ENCODE results near the gene NFIA.

The NFIA gene

GRCh38 chr1:61434276-61434675 lies 351.9 kb downstream of the NFIA start:
- DNase-seq (ENCODE audit: low spot score): peak; percentile 16

GRCh38 chr1:61435226-61435625 lies 352.9 kb downstream of the NFIA start:
- DNase-seq (ENCODE audit: low spot score): no peak

DNA sequence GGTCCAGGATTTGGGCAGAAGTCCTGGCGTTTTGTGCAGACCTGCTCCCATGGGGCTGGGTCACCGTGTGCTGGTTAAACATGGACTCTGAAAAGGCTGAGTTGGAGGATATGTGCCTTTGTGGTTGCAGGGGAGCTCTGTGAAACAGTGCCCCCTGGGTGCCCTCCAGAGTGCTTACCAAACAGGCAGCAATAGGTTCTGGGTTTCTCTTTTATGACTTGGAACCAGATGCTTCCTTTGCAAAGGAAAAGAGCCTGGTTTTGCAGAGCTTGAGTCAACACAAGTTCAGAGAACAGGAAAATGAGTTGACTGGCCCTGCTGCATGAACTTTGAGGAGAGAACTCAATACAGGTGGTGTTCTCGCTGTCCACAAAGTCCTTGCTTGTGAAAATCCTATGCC lies 353.7 kb downstream of the NFIA start:
- no peak for DNase-seq (ENCODE audit: low spot score)

- no peak for DNase-seq (ENCODE audit: low spot score)
These were observed 354.2 kb downstream of the NFIA start for GRCh38 chr1:61436491-61437120.

GRCh38 chr1:61439234-61439633 lies 356.9 kb downstream of the NFIA start:
- DNase-seq (ENCODE audit: low spot score): no peak

DNA sequence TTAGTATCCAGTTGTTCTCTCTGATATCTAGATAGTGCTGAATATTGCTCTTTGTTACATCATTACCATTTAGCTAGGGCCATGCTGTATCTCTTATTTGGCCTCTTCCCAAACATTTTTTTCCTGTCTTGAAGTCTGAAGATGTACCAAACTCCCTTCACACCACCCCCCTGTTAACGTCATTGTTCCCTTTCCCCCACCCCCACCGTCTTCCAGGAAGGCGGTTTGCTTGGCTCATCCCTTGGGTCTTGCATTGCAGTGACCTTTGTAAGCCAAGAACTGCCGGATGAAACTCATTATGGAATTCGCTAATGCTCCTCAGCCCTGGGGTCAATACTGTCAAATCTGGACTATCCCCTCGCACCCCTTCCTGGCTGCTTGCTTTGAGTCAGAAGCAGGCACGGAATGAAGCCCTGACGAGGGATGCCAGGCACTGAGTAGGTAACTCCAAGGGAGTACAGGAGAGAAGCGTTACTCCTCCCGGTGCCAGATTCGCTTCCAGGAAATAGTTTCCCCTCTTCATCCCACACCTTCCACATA lies 359.4 kb downstream of the NFIA start:
- DNase-seq (ENCODE audit: low spot score): no peak

GRCh38 chr1:61442544-61442943 lies 360.2 kb downstream of the NFIA start:
- DNase-seq (ENCODE audit: low spot score): no peak

DNA sequence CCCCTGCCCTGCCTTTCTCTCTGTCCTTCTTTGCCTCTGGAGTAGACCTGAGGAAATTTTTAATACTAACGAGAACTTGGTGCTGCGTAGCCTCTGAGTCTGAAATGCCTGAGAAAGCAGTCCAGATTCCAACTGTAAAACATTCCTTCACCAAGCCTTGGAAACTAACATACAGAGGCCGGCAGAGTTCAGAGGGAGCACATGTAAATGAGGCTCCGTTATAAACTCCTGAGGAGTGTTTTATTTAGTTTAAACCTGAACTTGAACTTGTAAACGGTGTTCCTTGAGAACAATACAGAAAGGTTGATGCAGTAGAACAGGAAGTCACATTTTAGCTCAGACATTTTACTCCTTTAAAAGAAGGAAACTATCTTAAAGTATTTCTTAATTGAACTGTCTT lies 361.9 kb downstream of the NFIA start:
- DNase-seq (ENCODE audit: low spot score): no peak

DNA sequence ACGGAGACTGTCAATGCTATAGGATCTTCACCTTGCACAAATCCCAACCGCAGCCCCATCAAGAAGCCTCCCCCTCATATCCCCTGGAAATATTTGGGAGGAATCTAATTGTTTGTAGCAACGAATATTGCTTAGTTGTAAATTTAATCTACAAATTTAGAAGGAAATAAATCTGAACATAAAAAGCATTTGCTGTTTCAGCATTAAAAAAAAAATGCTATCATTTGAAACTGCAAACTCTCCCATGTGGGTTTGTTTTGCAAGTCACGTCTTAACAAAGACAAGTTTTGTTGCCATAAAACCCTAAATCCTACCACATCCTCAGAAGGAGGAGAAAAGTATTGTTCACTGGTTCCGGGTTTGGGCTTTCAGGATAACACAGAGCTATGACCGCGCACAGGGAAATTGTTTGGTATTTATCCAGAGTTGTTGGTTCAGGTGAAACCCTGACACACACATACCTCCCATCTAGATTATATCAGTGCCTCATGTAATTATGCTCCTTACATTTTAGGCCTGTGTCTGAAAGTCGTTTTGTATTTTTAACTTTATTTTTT lies 363.0 kb downstream of the NFIA start:
- no peak for DNase-seq (ENCODE audit: low spot score)

DNA sequence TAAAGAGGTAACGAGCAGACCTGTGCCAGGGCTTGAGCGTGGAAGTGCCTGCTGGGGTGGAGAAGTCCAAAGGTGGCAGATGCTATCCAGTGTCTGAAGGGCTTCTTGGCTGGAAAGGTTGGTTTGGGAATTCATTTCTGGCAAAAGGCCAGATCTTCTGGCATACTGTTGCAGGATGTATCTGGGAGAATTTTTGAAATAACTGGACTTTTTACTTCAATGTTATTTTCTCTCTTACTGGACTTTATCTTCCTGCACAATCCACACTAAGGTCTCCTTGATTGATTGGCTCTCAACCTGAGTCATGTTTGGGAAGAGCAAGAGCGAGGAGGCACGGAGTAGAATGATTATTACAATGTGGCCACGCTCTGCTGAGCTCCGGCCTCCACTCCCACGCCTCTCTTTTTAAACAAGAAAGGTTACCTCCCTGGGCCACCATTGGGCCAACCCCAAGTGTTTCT lies 364.2 kb downstream of the NFIA start:
- DNase-seq (ENCODE audit: low spot score): no peak

GRCh38 chr1:61447106-61447967 lies 365.0 kb downstream of the NFIA start:
- DNase-seq (ENCODE audit: low spot score): no peak

DNA sequence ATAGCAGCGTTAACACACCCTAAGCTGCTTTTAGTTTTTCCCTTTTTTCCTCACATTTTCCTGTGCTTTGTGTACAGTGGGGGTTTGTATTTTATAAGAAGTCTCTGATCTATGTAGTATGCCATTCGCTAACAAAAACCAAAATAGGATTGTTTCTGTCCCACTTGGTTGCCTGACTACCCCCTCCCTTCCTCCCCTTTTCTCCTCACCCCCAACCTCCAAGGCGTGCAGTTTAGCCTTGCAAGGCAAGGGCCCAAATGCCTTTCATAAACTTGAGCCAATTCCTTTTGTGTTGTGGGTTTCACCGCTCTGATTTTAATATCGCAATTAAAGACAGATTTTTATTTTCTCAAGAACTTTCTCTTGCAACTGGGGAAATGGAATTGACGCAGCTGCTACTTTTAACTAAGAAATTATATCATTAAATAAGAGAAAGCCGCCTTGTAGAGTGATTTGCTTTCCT lies 365.6 kb downstream of the NFIA start:
- no peak for DNase-seq (ENCODE audit: low spot score)

GRCh38 chr1:61448914-61449313 lies 366.6 kb downstream of the NFIA start:
- DNase-seq (ENCODE audit: low spot score): no peak

- no peak for DNase-seq (ENCODE audit: low spot score)
These were observed 367.0 kb downstream of the NFIA start for GRCh38 chr1:61449410-61449809.

- DNase-seq (ENCODE audit: low spot score): no peak
These were observed 368.1 kb downstream of the NFIA start for GRCh38 chr1:61450454-61450853.

DNA sequence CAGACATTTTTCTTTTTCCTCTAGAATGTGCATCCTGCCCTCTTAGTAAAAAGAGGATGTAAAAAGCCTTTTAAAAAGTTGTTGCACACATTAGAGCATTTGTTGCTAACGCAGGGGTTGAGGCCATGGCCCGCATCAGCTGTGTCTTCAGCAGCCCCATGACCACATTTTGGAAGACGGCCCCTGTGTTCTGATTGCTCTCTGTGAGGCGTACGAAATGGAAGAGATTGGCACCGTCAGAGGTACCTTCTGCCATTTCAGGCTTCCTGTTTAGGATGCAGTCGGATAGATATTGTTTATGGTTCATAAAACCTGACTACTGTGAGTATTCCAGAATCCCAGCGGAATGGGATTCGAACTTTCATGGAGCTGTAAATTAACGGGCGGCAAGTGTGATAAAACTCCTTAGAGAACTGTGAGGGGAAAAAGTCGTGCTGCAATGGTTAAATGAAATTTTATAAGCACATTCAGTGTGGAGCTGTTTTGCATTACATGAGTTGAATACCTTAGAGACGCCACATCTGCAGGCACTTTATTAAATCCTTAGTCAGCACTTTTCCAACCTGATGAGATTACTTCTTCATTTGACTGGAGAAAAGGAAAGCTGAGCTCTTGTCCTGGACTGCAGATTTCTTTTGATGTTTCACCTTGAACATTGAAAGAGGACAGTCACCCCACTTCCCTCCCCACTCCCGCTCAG lies 368.7 kb downstream of the NFIA start:
- DNase-seq (ENCODE audit: low spot score): no peak

GRCh38 chr1:61451572-61451968 lies 369.2 kb downstream of the NFIA start:
- DNase-seq (ENCODE audit: low spot score): no peak

DNA sequence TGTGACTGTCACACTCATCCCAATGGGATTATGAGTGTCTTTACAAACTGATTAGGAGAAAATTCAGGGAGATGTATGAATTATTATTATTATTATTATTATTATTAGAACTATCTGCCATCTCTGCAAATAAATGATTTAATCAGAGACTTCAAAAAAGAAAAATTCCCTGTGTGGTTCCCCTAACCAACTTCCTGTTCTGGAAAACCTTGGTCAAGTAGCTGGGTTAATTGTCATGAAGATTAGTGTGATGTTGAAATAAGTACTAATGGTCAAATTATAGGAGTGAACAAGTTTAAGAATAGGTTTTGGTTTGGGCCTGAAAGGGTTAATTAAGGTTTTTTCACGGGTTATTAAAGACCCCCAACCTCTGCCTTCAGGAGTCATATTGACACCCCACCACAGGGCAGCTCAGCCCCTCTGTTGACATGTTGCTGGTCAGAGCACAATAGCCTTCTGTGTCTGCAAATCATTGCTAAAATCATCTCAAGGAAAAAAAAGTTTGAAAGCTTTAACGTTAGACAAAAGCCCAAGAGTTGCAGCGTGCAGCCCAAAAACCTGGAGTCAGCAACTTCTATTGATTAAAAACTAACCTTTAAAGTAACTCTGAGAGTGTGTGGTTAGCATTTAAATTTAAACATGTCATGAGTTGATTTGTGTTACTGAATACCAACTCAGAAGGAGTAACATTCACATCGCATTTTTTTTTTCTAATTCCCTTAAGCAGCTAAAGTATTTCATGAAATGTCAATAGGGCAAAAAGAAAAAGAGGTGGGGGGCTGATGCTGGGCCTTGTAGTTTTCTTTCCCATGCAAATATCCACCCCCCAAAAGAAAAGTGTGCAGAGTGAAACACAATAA lies 370.0 kb downstream of the NFIA start:
- no peak for DNase-seq (ENCODE audit: low spot score)

- peak; percentile 78 for DNase-seq (ENCODE audit: low spot score)
These were observed 371.0 kb downstream of the NFIA start for GRCh38 chr1:61453111-61453961.

DNA sequence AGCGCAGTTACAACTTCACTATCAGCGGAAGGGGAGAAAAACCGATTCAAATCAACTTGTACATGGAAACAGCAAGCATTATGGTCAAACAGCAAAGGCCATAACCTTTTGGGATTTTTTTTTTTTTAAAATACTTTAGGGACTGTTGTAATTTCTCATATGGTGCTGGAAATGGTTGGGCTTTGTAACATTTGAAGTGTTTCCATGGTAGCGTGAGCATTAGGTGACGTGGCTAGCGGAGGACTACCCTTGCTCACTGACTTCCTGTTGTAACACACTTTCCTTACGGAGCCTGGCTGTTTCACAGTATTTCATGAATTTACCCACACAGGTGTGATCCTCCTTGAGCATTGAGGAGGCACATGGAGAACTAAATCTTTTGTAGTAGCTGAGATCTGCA lies 373.0 kb downstream of the NFIA start:
- no peak for DNase-seq (ENCODE audit: low spot score)
